DOHH2 (cell line): ENCODE results near the gene WNT8B.
A peak's percentile ranks its signal among the peaks of the same experiment; 100 is the strongest.

Experiments used
- EZH2phosphoT487 ChIP-seq: fragments of 200-600 bp; sonication (generic); IDR thresholded peaks from 2 replicates; pipeline ENCODE4 v1.6.1; 2017; ENCODE audit warnings: borderline replicate concordance, mild to moderate bottlenecking, antibody characterized with exemption, low read length, moderate library complexity, mixed read lengths
- TF ChIP-seq, protein P1 (sequence below): fragments of 200-600 bp; sonication (generic); IDR thresholded peaks from one replicate; pipeline ENCODE4 v1.5.1; 2014; ENCODE audit warnings: antibody characterized with exemption, mild to moderate bottlenecking, low read depth, low read length; ENCODE audit not compliant: poor library complexity, severe bottlenecking

DNA sequence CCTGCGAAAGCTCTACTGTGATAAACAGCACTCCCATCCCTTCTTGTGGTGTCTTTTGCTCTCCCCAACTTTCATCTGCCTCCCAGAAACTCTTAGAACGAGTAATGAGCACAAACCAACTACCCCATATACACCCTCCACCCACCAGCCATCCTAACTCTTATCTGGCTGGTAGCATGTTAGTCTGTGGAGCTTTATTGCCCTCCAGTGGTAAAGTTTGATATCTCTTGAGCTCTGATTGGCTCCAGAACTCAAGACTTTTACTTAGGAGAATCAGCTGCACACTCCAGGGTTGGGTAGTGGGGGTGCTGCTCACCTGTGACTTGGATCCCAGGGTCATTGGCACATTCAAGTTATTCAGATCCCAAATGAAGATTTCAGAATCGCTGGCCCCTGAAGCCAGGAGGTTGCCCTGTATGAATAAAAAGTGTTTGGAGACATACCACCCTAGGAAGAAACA is 45.9 kb downstream of the WNT8B start:
- TF ChIP-seq, protein P1, sequence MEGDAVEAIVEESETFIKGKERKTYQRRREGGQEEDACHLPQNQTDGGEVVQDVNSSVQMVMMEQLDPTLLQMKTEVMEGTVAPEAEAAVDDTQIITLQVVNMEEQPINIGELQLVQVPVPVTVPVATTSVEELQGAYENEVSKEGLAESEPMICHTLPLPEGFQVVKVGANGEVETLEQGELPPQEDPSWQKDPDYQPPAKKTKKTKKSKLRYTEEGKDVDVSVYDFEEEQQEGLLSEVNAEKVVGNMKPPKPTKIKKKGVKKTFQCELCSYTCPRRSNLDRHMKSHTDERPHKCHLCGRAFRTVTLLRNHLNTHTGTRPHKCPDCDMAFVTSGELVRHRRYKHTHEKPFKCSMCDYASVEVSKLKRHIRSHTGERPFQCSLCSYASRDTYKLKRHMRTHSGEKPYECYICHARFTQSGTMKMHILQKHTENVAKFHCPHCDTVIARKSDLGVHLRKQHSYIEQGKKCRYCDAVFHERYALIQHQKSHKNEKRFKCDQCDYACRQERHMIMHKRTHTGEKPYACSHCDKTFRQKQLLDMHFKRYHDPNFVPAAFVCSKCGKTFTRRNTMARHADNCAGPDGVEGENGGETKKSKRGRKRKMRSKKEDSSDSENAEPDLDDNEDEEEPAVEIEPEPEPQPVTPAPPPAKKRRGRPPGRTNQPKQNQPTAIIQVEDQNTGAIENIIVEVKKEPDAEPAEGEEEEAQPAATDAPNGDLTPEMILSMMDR, result peak; percentile 75
- TF ChIP-seq EZH2phosphoT487, result no peak
